ENCODE results near the gene CPA5.
"Not testable (repeated sequence)": the region's sequence is repeated elsewhere in the genome, so short reads cannot be mapped to it uniquely, and the experiment has no call there.

The CPA5 gene

GRCh38 chr7:130309986-130310385 lies 34.6 kb upstream of the CPA5 start:
- no peak for TF ChIP-seq CTCF (IDR thresholded peaks at IDR 0.05; ENCODE audit: control insufficient read depth, extremely low read depth, insufficient read depth)
- H3K4me3 ChIP-seq (ENCODE audit: low read depth, low read length) = no peak overlapping the region
- no peak for DNase-seq (ENCODE audit: low read depth)

- no peak for TF ChIP-seq CTCF (IDR thresholded peaks at IDR 0.05; ENCODE audit: control insufficient read depth, extremely low read depth, insufficient read depth)
Measured at GRCh38 chr7:130314305-130314704, 30.3 kb upstream of the CPA5 start.

GRCh38 chr7:130319541-130319940 lies 25.1 kb upstream of the CPA5 start:
- no peak overlapping the region for H3K4me3 ChIP-seq (ENCODE audit: low read depth, low read length)
- DNase-seq (ENCODE audit: low read depth) = no peak
- no peak for TF ChIP-seq CTCF (IDR thresholded peaks at IDR 0.05; ENCODE audit: control insufficient read depth, extremely low read depth, insufficient read depth)

More at GRCh38 chr7:130314305-130314704, 30.3 kb upstream of the CPA5 start:
- no peak for DNase-seq (ENCODE audit: low read depth)
- H3K4me3 ChIP-seq (ENCODE audit: low read depth, low read length) = no peak overlapping the region

GRCh38 chr7:130321542-130322229 lies 22.9 kb upstream of the CPA5 start:
- DNase-seq (ENCODE audit: low read depth); H3K4me3 ChIP-seq (ENCODE audit: low read depth, low read length): not testable (repeated sequence)

- TF ChIP-seq CTCF (IDR thresholded peaks at IDR 0.05; ENCODE audit: control insufficient read depth, extremely low read depth, insufficient read depth) = no peak
- DNase-seq (ENCODE audit: low read depth) = no peak
- no peak overlapping the region for H3K4me3 ChIP-seq (ENCODE audit: low read depth, low read length)
Measured at GRCh38 chr7:130322615-130323014, 22.0 kb upstream of the CPA5 start.

GRCh38 chr7:130324306-130324943 lies 20.2 kb upstream of the CPA5 start:
- DNase-seq (ENCODE audit: low read depth) = no peak
- no peak for TF ChIP-seq CTCF (IDR thresholded peaks at IDR 0.05; ENCODE audit: control insufficient read depth, extremely low read depth, insufficient read depth)
- H3K4me3 ChIP-seq (ENCODE audit: low read depth, low read length) = no peak overlapping the region

GRCh38 chr7:130329681-130330080 lies 14.9 kb upstream of the CPA5 start:
- TF ChIP-seq CTCF (IDR thresholded peaks at IDR 0.05; ENCODE audit: control insufficient read depth, extremely low read depth, insufficient read depth) = no peak
- DNase-seq (ENCODE audit: low read depth) = peak; percentile 28
- no peak overlapping the region for H3K4me3 ChIP-seq (ENCODE audit: low read depth, low read length)
